NCI-H446 (cell line): ENCODE results near the gene ADCK1.
"Not testable (repeated sequence)": the region's sequence is repeated elsewhere in the genome, so short reads cannot be mapped to it uniquely, and the experiment has no call there.

Experiments
- DNase-seq, 2 experiments: peaks; one replicate each; lab custom pipeline; 2025; lab: John Stamatoyannopoulos, UW

The ADCK1 gene

DNA sequence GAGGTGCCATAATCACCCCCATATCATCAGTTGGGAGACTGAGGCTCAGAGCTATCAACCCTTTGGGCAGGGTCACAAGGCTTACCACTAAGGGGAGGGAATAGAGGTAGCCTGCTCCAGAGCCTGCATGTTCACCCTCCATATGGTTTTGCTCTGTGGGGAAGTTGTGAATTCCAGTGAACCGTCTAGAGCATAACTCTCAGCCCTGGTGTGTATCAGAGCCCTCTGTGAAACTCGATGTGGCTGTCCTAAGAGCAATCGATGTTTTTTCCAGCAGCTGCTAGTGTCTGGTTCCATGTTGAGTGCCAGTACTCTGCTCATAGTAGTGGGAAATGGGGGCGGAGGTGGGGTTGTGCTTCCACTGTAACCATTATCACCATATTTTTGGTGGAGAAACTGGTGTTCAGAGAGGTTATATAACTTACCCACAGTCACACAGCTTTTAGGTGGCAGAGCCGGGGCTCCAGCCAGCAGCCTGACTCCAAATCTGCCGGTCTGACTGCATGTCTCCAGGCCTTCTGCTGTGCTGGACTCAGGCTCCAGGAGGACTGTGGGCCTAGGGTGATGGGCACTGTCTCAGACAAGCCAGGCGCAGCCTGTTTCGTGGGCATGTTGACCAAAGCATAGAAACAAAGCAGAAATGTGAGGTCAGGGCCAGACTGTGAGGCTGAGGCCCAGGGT is 104.2 kb downstream of the ADCK1 start:
- no peak for DNase-seq

DNA sequence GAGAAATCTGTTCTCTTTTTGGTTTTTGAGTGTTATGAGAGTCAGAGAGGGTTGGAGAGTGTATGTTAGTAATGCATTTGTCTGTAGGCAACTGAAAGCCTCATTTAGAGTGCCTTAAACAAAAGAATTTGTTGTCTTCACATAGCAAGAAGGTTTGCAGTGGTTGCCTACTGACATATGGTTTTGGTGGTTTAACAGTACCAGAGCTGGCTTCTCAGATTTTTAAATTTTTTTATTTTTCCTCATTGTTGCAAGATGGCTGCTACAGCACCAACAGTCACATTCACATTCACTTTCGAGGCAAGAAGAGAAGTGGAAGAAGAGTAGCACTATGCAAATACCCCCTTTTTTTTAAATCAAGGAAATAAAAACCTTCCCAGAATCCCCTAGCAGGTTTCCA is 106.5 kb downstream of the ADCK1 start:
- DNase-seq, result no peak

DNA sequence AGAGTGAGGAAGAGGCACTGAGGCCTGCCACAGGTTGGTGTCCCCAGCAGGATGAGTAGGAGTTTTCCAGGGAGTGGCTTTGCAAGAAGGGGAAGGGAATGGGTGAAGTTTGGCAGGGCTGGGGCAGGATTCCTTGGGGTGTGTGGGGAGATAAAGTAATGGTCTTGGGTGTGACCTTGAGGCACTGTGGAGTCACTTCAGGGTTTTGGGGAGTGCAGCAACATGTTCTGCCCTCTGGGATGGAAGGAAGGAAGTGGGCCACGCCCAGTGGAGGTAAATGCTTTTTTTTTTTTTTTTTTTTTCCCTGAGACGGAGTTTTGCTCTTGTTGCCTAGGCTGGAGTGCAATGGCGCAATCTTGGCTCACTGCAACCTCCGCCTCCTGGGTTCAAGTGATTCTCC is 108.9 kb downstream of the ADCK1 start:
- no peak for DNase-seq

DNA sequence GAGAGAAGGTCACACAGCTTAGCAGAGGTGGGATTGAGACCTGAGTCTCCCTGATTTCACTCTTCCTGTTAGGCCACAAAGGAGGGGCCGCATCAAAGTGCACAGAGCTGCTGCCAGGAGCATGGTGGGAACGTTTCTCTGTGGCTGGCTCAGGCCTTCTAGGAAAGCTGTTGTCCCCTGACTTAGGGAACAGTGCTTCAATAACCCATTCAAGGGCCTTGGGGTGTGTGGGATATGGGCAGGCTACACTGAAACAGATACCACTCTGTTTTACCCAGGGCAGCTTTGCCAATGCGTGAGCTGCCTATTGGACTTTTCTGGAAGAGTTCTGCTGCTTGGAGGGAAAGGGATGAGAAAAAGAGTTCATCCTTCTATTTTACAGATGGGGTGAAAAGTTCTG is 110.0 kb downstream of the ADCK1 start:
- no peak for DNase-seq

DNA sequence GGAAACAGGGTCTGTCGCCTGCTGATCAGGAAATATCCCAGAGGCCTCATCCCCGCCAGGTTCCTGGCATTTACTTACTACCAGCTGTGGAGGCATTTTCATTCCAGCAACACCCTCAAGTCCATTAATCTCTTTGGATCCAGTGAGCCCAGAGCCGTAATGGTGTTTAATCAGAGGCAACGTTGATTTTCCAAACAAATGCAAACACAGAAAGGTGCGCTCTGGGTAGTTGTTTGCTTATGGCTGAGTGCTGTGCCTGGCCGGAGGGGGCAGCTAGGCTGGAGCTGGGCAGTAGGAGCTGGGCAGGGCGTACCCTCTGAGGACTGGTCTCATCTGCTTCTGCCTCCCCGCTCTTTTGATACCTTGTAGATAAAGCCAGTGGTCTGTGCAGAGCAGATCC is 110.6 kb downstream of the ADCK1 start:
- no peak for DNase-seq

DNA sequence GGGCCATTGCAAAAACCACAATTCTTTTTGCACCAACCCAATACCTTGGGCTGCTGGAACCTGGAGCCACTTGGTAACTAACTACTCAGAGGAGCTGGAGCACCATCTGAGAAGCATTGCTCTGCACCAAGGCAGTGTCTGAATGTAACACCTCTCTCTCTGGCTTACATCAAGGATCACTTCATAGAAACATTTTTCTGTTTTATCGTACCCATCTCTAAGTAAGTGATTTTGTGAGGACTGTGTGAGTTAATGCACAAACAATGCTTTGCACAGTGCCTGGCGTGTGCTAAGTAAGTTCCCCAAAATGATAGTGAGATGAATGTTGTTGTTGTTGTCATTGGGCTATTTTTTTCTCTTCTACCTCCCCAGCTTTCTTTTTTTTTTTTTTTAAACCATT is 111.4 kb downstream of the ADCK1 start:
- DNase-seq, result no peak

DNA sequence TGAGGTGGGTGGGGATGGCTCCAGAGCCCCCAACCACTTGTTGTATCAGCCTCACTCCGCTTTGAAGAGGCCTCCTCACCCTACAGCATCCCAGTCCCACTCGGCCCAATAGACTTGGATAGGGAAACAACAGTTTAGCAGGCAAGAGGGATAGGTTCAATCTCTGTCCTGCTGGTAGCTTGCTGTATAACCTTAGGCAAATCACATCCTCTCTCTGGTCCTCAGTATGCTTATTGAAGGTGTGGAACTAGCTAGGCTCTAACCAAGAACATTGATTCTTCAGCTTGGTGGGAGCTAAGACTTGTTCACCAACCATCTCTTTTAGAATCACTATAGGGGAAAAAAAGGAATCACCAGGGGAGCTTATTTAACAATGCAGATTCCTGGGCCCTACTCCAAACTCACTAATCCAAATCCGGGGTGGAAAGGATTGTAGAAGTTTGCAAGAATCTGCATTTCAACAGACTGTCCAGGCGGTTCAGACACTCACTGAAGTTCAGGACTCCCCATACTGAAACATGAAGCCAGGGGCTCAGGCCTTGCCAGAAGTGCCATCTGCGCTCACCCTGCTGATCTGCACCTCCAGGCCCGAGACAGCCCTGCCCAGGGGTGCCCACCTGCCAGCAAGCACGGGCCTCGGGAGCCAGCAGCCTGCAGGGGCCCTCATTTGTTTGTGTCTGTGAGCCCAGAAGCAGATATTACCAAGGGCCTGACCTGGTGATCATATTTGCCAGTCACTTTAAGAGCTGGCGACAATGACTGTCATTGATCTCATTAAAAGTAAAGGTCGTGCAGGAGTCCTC is 113.0 kb downstream of the ADCK1 start:
- DNase-seq, result peak in 1 of 2 experiments; percentile 33

DNA sequence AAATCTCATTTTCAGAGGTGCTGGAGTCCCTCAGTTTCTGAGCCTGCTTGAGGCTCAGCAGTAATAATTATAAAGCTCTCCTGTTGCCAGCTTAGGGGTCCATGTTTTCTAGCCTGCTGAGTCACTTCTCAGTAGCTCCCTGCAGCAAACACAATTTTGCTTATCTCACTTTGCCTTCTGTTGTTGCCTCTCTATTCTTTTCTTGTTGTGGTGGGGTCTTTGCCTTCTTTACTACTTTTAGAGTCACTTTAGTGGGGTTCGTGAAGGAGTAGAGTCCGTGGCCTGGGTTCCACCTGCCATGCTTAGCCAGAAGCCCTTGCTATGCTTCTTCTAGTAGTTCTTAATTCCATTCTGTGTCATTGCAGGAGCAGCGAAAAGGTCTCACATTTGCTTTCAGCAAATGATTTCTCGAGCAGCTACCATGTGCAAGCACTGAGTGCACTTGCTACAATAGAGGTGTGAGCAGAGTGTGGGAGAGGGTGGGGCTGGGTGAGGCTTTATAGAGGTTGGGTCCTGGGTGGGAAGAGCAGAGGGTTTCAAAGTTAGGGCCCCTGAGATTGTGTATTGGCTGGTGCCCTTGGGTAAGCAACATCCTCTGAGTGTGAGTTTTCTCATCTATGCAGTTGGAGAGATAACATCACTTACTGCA is 114.3 kb downstream of the ADCK1 start:
- no peak for DNase-seq

DNA sequence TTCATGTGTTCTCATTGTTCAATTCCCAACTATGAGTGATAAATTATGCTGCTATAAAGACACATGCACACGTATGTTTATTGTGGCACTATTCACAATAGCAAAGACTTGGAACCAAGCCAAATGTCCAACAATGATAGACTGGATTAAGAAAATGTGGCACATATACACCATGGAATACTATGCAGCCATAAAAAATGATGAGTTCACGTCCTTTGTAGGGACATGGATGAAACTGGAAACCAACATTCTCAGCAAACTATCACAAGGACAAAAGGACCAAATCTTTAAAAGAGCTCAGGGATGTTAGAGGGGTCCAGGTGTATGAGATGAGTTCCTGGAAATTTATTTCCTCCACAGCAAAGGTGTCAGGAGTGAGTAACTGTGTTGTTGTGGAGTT is 115.5 kb downstream of the ADCK1 start:
- not testable (repeated sequence) for DNase-seq

DNA sequence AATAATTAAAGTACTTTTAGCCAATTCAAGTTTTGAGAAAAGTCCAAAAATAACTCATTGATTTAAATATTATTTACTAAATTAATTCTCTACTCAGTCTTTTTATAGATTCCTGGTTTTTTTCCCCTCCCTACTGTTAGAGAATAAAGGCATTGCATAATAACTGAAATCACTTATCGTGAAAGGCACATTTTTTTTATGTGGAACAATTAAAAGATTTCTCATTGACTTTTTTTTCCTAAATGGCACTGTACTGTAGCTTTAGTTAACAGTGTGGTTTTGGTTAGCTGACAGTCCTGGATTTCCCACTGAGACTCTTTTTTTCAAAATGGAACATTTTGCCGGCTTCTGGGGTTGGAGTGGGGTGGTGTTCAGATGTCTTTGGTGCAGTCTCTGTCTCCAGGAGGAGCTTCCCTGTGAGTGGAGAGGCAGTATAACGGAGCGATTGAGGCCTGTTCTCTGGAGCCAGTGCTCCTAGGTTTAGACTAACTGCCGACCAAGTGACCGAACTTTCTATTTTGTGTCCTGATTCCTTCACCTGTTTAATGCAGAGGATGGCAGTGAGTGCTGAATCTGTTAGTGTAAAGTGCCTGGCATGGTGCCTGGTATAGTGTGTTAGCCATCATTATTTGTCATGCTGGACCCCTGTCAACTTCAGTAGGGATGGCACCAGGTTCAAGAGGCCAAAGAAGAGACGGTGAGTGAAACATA is 117.7 kb downstream of the ADCK1 start:
- DNase-seq, result no peak

DNA sequence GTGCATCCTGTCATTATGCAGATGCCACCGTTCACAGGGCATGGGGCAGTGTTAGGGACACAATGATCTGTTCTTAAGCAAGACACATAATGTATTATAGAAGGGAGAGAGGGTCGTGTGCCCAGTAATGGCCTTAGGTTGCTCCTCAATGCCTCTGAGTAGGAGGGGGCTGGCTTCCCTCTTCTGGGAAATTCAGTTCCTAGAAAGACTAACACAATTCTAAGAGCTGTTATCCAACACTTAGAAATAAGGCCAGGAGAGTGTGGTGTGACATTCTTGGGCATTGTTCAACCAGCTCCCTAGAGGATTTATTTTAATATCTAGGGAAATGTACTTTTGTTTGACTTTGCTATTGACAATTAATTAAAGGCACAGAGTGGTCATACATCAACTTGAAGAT is 118.5 kb downstream of the ADCK1 start:
- DNase-seq, result no peak

DNA sequence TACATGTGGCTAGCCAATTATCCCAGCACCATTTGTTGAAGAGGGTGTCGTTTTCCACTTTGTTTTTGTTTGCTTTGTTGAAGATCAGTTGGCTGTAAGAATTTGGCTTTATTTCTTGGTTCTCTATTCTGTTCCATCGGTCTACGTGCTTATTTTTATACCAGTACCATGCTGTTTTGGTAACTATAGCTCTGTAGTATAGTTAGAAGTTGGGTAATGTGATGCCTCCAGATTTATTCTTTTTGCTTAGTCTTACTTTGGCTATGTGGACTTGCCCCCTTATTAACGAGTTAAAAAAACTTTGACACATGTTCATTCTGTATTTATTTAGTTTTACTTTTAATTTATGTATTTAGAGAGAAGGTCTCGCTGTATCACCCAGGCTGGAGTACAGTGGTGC is 120.4 kb downstream of the ADCK1 start:
- DNase-seq, result no peak

DNA sequence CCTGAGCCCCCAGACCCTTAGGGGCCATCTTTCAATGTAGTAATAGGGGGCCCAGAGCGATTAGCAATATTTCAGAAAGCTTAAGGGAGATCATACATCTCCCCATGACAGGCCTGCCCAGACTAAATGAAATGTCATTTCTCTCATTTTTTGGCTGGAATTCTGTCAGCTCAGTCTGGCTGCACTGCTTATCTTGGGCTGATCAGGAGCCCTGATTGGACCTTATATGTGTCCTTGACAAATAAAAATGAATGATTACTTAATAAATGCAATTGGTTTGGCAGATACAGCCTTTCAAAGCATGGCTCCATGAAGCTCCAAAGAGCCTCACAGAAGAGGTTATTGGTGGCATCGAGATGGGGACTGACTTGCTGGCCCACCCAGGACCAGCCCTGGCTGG is 121.9 kb downstream of the ADCK1 start:
- DNase-seq, result no peak

DNA sequence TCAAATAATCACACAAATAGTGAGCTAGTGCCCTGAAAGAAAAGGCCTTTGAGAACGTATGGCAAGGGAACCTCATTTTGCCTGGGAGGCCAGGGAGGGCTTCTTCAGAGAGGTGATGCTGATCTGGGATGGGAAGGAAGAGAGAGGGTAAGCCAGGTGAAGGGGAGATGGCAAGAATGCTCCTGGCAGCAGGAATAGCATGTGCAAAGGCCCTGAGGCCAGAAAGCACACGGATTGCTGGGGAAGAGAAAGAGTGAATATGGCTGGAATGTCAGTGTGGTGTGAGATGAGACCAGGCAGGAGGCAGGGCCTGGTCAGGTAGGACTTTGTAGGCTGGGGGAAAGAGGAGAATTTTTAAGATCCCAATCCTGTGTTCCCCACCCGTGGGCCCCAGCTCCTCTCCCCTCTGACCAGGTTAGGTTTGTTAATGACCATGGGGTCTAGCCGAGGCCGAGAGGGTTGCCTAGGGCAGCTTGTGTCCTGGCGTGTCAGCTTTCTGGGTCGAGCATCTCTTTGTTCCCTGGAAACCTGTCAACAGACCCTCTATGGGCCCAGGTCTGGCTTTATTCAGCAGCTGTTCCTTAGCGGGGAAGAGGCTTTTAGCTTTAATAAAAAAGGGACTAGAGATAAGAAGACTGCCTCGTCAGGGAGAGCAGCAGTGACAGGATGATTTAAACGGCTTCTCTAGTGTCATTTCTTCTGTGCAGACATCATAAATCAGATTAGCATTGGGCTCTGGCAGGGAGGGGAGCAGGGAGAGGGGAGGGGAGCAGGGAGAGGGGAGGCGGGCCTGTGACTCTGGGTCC is 123.4 kb downstream of the ADCK1 start:
- DNase-seq, result no peak

DNA sequence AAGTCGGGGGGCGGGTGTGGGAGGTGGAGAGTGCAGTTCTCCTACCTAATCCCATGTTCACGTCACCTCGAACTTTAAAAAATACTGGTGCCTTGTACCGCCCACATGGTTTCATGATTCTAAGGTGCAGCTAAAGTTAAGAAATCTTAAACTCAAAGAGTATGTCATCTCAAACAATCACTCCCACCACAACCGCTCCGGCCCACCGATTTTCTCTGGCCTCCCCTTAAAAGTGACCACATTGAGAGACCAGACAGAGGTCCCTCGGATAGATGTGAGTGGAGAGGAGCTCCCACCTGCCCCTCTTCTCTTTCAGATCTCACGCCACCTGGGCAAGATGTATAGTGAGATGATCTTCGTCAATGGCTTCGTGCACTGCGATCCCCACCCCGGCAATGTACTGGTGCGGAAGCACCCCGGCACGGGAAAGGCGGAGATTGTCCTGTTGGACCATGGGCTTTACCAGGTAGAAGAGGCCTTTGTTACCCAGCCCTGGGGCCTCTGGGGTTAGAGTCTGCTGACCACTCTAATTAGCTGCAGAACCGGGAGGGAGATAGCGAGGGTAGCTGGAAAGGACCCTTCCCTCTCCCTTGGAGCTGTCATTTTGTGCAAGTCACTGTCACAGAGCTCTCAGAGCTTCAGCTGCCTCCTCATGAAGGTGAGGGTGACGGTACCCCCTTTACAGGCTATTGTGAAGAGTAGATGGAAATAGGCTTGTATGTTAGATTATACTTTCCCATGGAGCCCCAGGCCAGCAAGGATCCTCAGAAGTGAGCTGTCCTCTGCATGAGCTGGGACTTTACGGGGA is 124.4 kb downstream of the ADCK1 start:
- DNase-seq, result no peak

DNA sequence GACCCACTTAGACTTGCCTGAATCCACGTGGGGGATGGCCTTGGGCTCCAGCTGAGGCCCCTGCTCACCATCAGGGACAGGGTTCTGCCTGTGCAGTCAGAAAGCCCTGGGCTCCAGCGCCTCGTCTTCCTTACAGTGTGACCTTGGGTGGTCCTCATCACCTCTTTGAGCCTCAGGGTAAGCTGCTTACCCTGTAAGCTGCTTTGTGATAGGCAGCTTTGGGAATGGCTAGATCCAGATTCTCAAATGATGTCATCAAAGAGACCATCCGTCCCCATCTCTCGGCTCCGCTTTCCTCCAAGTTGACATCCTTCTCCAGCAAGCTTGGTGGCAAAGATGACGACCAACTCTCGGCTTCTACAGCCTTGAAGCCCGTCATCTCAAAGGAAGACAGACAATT is 127.0 kb downstream of the ADCK1 start:
- DNase-seq, result no peak

DNA sequence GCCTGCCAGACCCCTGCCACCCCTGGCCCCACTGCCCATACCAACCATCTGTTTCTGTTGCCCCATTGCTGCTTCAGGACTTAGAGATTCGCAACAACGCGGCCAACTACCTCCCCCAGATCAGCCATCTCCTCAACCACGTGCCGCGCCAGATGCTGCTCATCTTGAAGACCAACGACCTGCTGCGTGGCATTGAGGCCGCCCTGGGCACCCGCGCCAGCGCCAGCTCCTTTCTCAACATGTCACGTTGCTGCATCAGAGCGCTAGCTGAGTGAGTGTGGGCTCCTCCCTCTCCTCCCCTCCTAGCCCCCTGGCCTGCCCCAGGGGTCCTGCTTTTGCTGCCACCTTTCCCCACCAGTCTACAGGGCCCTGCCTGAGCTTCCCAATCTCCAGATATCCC is 131.5 kb downstream of the ADCK1 start:
- DNase-seq, result no peak

DNA sequence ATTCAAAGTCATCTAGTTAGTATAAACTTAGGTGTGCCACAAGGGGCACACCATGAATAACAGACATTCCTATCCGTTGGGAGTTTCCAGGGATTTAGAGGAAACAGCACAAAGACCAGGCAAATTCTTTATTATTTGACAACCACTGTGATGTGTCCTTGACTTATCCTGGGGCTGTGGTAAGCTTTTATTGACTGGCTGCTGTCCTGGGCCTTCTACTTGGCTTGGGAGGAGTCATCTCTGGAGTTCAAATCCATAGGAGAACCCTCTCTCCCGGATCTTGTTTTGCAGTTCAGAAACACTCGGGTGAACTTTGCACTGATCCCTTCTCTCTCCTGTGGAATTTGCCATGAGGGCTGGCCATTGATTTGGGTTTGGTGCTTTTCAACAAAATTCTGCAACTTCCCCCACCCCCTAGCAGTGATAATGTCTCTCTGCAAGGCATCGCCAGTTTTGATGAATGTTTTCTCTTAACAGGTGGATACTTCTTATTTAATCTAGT is 136.3 kb downstream of the ADCK1 start:
- no peak for DNase-seq

DNA sequence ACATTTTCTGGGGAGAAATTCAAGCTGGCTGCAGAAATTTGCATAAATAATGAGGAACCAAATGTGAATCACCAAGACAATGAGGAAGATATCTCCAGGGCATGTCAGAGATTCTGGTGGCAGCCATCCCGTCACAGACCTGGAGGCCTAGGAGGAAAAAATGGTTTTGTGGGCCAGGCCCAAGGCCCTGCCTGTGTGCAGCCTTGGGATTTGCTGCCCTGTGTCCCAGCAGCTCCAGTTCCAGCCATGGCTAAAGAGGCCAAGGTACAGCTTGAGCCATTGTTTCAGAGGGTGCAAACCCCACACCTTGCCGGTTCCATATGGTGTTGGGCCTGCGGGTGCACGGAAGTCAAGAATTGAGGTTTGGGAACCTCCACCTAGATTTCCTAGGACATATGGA is 147.5 kb downstream of the ADCK1 start:
- DNase-seq, result no peak

DNA sequence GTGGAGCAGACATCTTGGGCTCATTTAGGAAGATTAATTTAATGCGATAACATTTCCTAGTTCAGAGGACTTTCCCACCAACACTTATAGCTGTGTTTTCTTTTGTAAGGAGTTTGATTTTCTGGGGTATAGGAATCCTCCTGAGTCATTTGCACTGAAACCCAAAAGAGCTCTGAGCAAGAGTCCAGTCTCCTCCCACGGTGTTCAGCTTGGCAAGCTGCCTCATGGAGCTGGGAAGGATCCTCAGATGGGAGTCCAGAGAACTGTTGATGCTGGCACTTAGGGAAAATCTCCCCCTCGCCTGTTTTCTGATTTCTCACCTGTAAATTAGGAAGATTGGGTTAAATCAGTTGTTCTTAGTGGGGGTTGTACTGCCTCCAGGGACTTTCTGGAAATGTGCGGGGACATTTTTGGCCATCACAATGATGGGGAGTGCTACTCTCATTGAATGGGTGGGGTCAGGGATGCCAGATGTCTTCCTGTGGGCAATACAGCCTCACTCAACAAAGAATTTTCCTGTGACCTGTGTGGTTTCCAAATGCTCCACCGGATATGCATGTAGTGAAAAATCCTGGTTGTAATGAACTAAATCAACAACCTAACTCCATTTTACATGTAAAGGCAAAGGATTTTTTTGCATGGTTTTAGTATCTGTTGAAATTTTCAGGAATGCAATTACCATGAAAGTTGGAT is 150.6 kb downstream of the ADCK1 start:
- no peak for DNase-seq
